T-cell (primary cell): ENCODE results near the gene TRNP1. TPM values are rescaled to one million over a fixed set of nuclear protein-coding genes. Genes with fewer than 3 reads are reported as not detected.

Experiments
- total RNA-seq, 35 experiments: library from RNA in 6 of 35; stranded (reverse) in 6 of 35; fragments of 120-200 nt in 1 of 35; gene quantifications; one replicate each; pipeline versions ENCODE4 v1.2.1 to v1.2.4 and lab custom pipeline; 2013 to 2026

TRNP1 gene
- total RNA-seq, 5 donors from 2014 or later (not counting 1 experiment from before 2014, with no cell fraction given), result 0.26 to 0.53 (median 0.38) TPM; not detected in 2

Other genes starting within 250 kb of the TRNP1 start
- 10 to 100 TPM; 10.3 to 24.0 (median 20.3) TPM for gene PIGV, start 205.7 kb upstream of the TRNP1 start, total RNA-seq
- 10 to 100 TPM; 41.1 to 59.9 (median 50.6) TPM for gene ZDHHC18, start 167.0 kb upstream of the TRNP1 start, total RNA-seq
- gene SFN, start 130.5 kb upstream of the TRNP1 start, total RNA-seq, result 1 to 10 TPM in 4 of 5 donors, under 1 TPM in 1; 0.28 to 1.7 (median 1.6) TPM
- gene GPN2, start 103.4 kb upstream of the TRNP1 start, total RNA-seq, result 10 to 100 TPM; 30.8 to 35.7 (median 32.7) TPM
- gene GPATCH3, start 93.2 kb upstream of the TRNP1 start, total RNA-seq, result 10 to 100 TPM; 23.6 to 28.6 (median 27.6) TPM
- not detected for gene NR0B2, start 79.7 kb upstream of the TRNP1 start, total RNA-seq
- 10 to 100 TPM; 39.1 to 45.7 (median 43.2) TPM for gene NUDC, start 71.9 kb upstream of the TRNP1 start, total RNA-seq
- 1 to 10 TPM in 4 of 5 donors, under 1 TPM in 1; 0.84 to 2.8 (median 2.3) TPM for gene KDF1, start 33.2 kb upstream of the TRNP1 start, total RNA-seq
- gene TENT5B, start 19.2 kb downstream of the TRNP1 start, total RNA-seq, result under 1 TPM in 3 of 5 donors, not detected in 2; 0.13 to 0.28 (median 0.23) TPM
- gene SLC9A1, start 161.4 kb downstream of the TRNP1 start, total RNA-seq, result 10 to 100 TPM; 14.6 to 24.4 (median 18.5) TPM
- gene WDTC1, start 240.9 kb downstream of the TRNP1 start, total RNA-seq, result 10 to 100 TPM; 39.4 to 55.9 (median 50.7) TPM